IMR-90 (cell line): ENCODE measurements around the gene HDAC7. TPM values are rescaled to one million over a fixed set of nuclear protein-coding genes. Genes with fewer than 3 reads are reported as not detected.
A peak's percentile ranks its signal among the peaks of the same experiment; 100 is the strongest.

Experiments
- ATAC-seq: fragments of 200-7000 bp; cut with Tn5 transposase; 2 replicates; pipeline ENCODE4 v1.9.1; 2020; ENCODE audit warnings: low read depth, mild to moderate bottlenecking, moderate library complexity
- BruUV-seq: library from RNA; stranded (reverse); fragments of 400-500 nt; replicated peaks from 2 replicates; lab custom pipeline; 2021; lab: Mats Ljungman, UMichigan
- CTCF ChIA-PET: fragments of 300-600 bp; formaldehyde crosslinking; extraction: SDS; loops from one replicate; lab custom pipeline; 2021; ENCODE audit warnings: antibody characterized with exemption; lab: Yijun Ruan, JAX
- POLR2A ChIA-PET: fragments of 300-600 bp; sonication (Branson Sonifier 250); formaldehyde crosslinking; loops from one replicate; lab custom pipeline; 2022; ENCODE audit warnings: antibody characterized with exemption; ENCODE audit not compliant: unreplicated experiment; lab: Charles Lee
- DNase-seq: peaks from one replicate; pipeline ENCODE4 v3.0.0; 2013
- H2AFZ ChIP-seq: replicated peaks from 2 replicates; pipeline ENCODE3; 2013; ENCODE audit warnings: low read length, mild to moderate bottlenecking; ENCODE audit not compliant: poor library complexity
- H2AK5ac ChIP-seq: 2 replicates; pipeline ENCODE4 v1.6.1; 2013; ENCODE audit warnings: low read depth, low read length, inconsistent platforms
- H2AK9ac ChIP-seq: replicated peaks from 2 replicates; pipeline ENCODE3; 2013; ENCODE audit warnings: mild to moderate bottlenecking, low read depth, low read length, moderate library complexity; ENCODE audit not compliant: poor library complexity
- H2BK120ac ChIP-seq: 2 replicates; pipeline ENCODE4 v1.6.1; 2013; ENCODE audit warnings: low read depth, low read length, inconsistent platforms
- H2BK15ac ChIP-seq: 3 replicates; pipeline ENCODE4 v1.6.1; 2013; ENCODE audit warnings: low read depth, low read length, inconsistent platforms
- H2BK20ac ChIP-seq: 2 replicates; pipeline ENCODE4 v1.6.1; 2013; ENCODE audit warnings: low read depth, mild to moderate bottlenecking, inconsistent platforms, low read length, moderate library complexity
- H2BK5ac ChIP-seq: 2 replicates; pipeline ENCODE4 v1.6.1; 2013; ENCODE audit warnings: mild to moderate bottlenecking, low read depth, low read length, inconsistent platforms; ENCODE audit not compliant: poor library complexity, severe bottlenecking
- H3K14ac ChIP-seq: replicated peaks from 2 replicates; pipeline ENCODE4 v1.6.1; 2013; ENCODE audit warnings: low read depth, low read length, inconsistent platforms
- H3K18ac ChIP-seq: 2 replicates; pipeline ENCODE4 v1.6.1; 2013; ENCODE audit warnings: low read depth, low read length, control low read depth
- H3K23ac ChIP-seq: 2 replicates; pipeline ENCODE4 v1.6.1; 2013; ENCODE audit warnings: low read depth, low read length, inconsistent platforms
- H3K27ac ChIP-seq: 2 replicates; pipeline ENCODE4 v1.5.1; 2013; ENCODE audit warnings: mild to moderate bottlenecking, control low read depth, low read length; ENCODE audit not compliant: insufficient read depth
- H3K27me3 ChIP-seq: 2 replicates; pipeline ENCODE4 v1.6.1; 2013; ENCODE audit warnings: low read length; ENCODE audit not compliant: control insufficient read depth, insufficient read depth
- H3K36me3 ChIP-seq: 2 replicates; pipeline ENCODE4 v1.6.1; 2013; ENCODE audit warnings: low read length, mixed read lengths; ENCODE audit not compliant: control insufficient read depth, insufficient read depth
- H3K4ac ChIP-seq: 2 replicates; pipeline ENCODE4 v1.6.1; 2013; ENCODE audit warnings: low read depth, low read length, inconsistent platforms
- H3K4me1 ChIP-seq: 2 replicates; pipeline ENCODE4 v1.6.1; 2013; ENCODE audit warnings: low read length, mixed read lengths; ENCODE audit not compliant: control insufficient read depth, insufficient read depth
- H3K4me2 ChIP-seq: 2 replicates; pipeline ENCODE4 v1.6.1; 2013; ENCODE audit warnings: low read depth, mild to moderate bottlenecking, control low read depth, low read length, moderate library complexity
- H3K4me3 ChIP-seq: 2 replicates; pipeline ENCODE4 v1.5.1; 2013; ENCODE audit warnings: low read depth, mild to moderate bottlenecking, control low read depth, low read length, moderate library complexity; ENCODE audit not compliant: insufficient read depth
- H3K56ac ChIP-seq: 2 replicates; pipeline ENCODE4 v1.6.1; 2013; ENCODE audit warnings: low read length, inconsistent platforms; ENCODE audit not compliant: insufficient read depth; ENCODE audit errors: extremely low read depth
- H3K79me1 ChIP-seq, 2 experiments: 2 replicates each; pipeline ENCODE4 v1.6.1; 2013; ENCODE audit warnings: low read length in 2 of 2, inconsistent platforms in 1 of 2, low read depth in 1 of 2
- H3K9ac ChIP-seq: 2 replicates; pipeline ENCODE4 v1.6.1; 2013; ENCODE audit warnings: low read depth, low read length, control low read depth
- H3K9me1 ChIP-seq: 2 replicates; pipeline ENCODE4 v1.6.1; 2013; ENCODE audit warnings: low read length, inconsistent platforms; ENCODE audit not compliant: insufficient read depth
- H3K9me3 ChIP-seq: 2 replicates; pipeline ENCODE4 v1.6.1; 2013; ENCODE audit warnings: low read length; ENCODE audit not compliant: control insufficient read depth, insufficient read depth
- H4K20me1 ChIP-seq: 2 replicates; pipeline ENCODE4 v1.6.1; 2013; ENCODE audit warnings: low read length, inconsistent platforms; ENCODE audit not compliant: insufficient read depth
- H4K5ac ChIP-seq: 2 replicates; pipeline ENCODE4 v1.6.1; 2013; ENCODE audit warnings: mild to moderate bottlenecking, low read depth, low read length, control low read depth
- H4K8ac ChIP-seq, 2 experiments: 2 replicates each; pipeline ENCODE4 v1.6.1; 2013; ENCODE audit warnings: low read depth in 2 of 2, low read length in 2 of 2, control low read depth in 1 of 2, inconsistent platforms in 1 of 2
- H4K91ac ChIP-seq: 2 replicates; pipeline ENCODE4 v1.6.1; 2013; ENCODE audit warnings: low read depth, low read length, inconsistent platforms; ENCODE audit not compliant: insufficient read depth
- MAFK ChIP-seq: IDR thresholded peaks from 2 replicates; pipeline ENCODE4 v1.6.1; 2012; ENCODE audit warnings: low read depth, low read length, improper control_type of control experiment
- RAD21 ChIP-seq: IDR thresholded peaks from 2 replicates; pipeline ENCODE4 v1.6.1; 2012; ENCODE audit warnings: low read length, improper control_type of control experiment
- WGBS, 2 experiments: methylation state at CpG; one replicate each; pipeline versions ENCODE4 v1.1.5 to v1.1.7; 2013; ENCODE audit warnings: missing lambda C conversion rate in 2 of 2; ENCODE audit not compliant: insufficient read length in 1 of 2; ENCODE audit errors: extremely low coverage in 2 of 2; 5-methylcytosine and 5-hydroxymethylcytosine counted together
- dilution Hi-C: fragments of 300-500 bp; cut with HindIII; formaldehyde crosslinking; loops from one replicate; pipeline ENCODE4 v1.14.3; 2018; ENCODE audit warnings: low sequenced_read_pairs; ENCODE audit not compliant: unreplicated experiment
- in situ Hi-C: fragments of 300-500 bp; cut with MboI; formaldehyde crosslinking; loops from 3 replicates; pipeline ENCODE4 v1.14.3; 2019; ENCODE audit warnings: low sequenced_read_pairs, inconsistent platforms, mixed read lengths
- intact Hi-C: fragments of 100-400 bp; cut with micrococcal nuclease; formaldehyde crosslinking; loops from 2 replicates; pipeline ENCODE4 v1.10.0; 2022
- polyA plus RNA-seq, 3 experiments: library from polyadenylated mRNA; depleted of rRNA; stranded (reverse); fragments of >200 nt; gene quantifications; 2 replicates each; pipeline ENCODE4 v1.2.3, GENCODE V29; 2012; ENCODE audit warnings: low replicate concordance in 1 of 3
- total RNA-seq: library from RNA; depleted of rRNA; stranded (reverse); fragments of >200 nt; gene quantifications from 2 replicates; pipeline ENCODE4 v1.2.3, GENCODE V29; 2012

HDAC7 gene
- total and polyA plus RNA-seq, 2 of the 4 experiments (the other 2 are of a cell fraction), result 10.4 to 64.7 TPM

- ATAC-seq (peak; percentile 35; the same call in 1 of the 2 replicates), DNase-seq (no peak)
- peaks cover 49% of the 10 kb centered on the region for H3K36me3 ChIP-seq
- TF ChIP-seq RAD21 (no peak), MAFK (no peak)
- CTCF ChIA-PET, result no interaction called here
- no peak overlapping the region for H2BK15ac ChIP-seq
- peaks cover 24% of the 10 kb centered on the region; the same call in 1 of the 2 replicates for H3K4me1 ChIP-seq
- no peak overlapping the region for H3K23ac ChIP-seq
- no peak overlapping the region for H2AK9ac ChIP-seq
- no peak overlapping the region for H4K91ac ChIP-seq
- no peak overlapping the region for H2BK20ac ChIP-seq
- H3K4me2 ChIP-seq, result no peak overlapping the region
- no peak overlapping the region for H4K5ac ChIP-seq
- peaks cover 26 to 63% of the 10 kb centered on the region in 2 experiments for H3K79me1 ChIP-seq
- no peak overlapping the region for H2BK5ac ChIP-seq
- H3K4ac ChIP-seq, result no peak overlapping the region
- no TSS peak for BruUV-seq
- WGBS, 2 experiments, result 96% methylated on average over 3 of the region's 7 CpGs; no CpG with 5 or more reads in 1 of the 2 experiments
- intact Hi-C loops (no loop called here), in situ Hi-C loops (no loop called here), dilution Hi-C loops (no loop called here)
- no peak overlapping the region for H3K9ac ChIP-seq
- peak overlapping the region; percentile 7; the same call in 1 of the 2 replicates for H3K27ac ChIP-seq
- peaks cover 12% of the 10 kb centered on the region; the same call in 1 of the 2 replicates for H3K9me1 ChIP-seq
- POLR2A ChIA-PET, result interaction anchor here (0.5 kb wide), 1 partner anchor 270 kb away, joined by 3 read pairs; no protein-coding TSS in a partner anchor
- H3K14ac ChIP-seq, result no peak overlapping the region
- H3K56ac ChIP-seq, result no peak overlapping the region
- H3K9me3 ChIP-seq, result no peaks in the 10 kb centered on the region
- no peaks in the 10 kb centered on the region for H3K27me3 ChIP-seq
- no peak overlapping the region for H2BK120ac ChIP-seq
- H3K4me3 ChIP-seq, result no peak overlapping the region
- H2AFZ ChIP-seq, result no peak overlapping the region
- no peak overlapping the region for H2AK5ac ChIP-seq
- no peak overlapping the region for H4K8ac ChIP-seq
- no peak overlapping the region for H3K18ac ChIP-seq
- peaks cover 69% of the 10 kb centered on the region for H4K20me1 ChIP-seq
Measured at GRCh38 chr12:47799357-47799955, 20.2 kb downstream of the HDAC7 start.
